HepG2 (cell line): ENCODE data around the gene RASA3. TPM values are rescaled to one million over a fixed set of nuclear protein-coding genes. Genes with fewer than 3 reads are reported as not detected.

Experiments
- ARNT ChIP-seq: fragments of 450-650 bp; IDR thresholded peaks from 2 replicates; pipeline ENCODE4 v1.6.1; 2017
- ATM ChIP-seq: fragments of 450-650 bp; IDR thresholded peaks from 2 replicates; pipeline ENCODE4 v1.7.1; 2017; ENCODE audit warnings: mild to moderate bottlenecking, borderline replicate concordance
- CSRNP2 ChIP-seq: sonication (generic); formaldehyde crosslinking; conservative IDR thresholded peaks from 2 replicates; pipeline ENCODE4 v1.8.0; 2022; ENCODE audit warnings: low read depth, missing genetic modification reagents
- ERF ChIP-seq: IDR thresholded peaks from 2 replicates; pipeline ENCODE4 v1.6.1; 2018; ENCODE audit warnings: missing biosample characterization, missing genetic modification reagents
- MEIS2 ChIP-seq: sonication (generic); formaldehyde crosslinking; IDR thresholded peaks from 2 replicates; pipeline ENCODE4 v1.9.0; 2021; ENCODE audit warnings: mild to moderate bottlenecking, missing genetic modification reagents
- MXD3 ChIP-seq: IDR thresholded peaks from 2 replicates; pipeline ENCODE4 v1.6.1; 2016; ENCODE audit warnings: mild to moderate bottlenecking, missing biosample characterization, missing genetic modification reagents
- MXD4 ChIP-seq: IDR thresholded peaks from 2 replicates; pipeline ENCODE4 v1.6.1; 2016; ENCODE audit warnings: mild to moderate bottlenecking, missing biosample characterization, missing genetic modification reagents
- NBN ChIP-seq: fragments of 450-650 bp; conservative IDR thresholded peaks from 2 replicates; pipeline ENCODE4 v1.6.1; 2017
- NKX3-1 ChIP-seq: sonication (generic); formaldehyde crosslinking; IDR thresholded peaks from 2 replicates; pipeline ENCODE4 v1.5.0; 2020; ENCODE audit warnings: missing genetic modification reagents
- NONO ChIP-seq, 2 experiments: fragments of 450-650 bp in 1 of 2; sonication (generic) in 1 of 2; formaldehyde crosslinking in 1 of 2; IDR thresholded peaks in 1 of 2; conservative IDR thresholded peaks in 1 of 2; 2 replicates each; pipeline versions ENCODE4 v1.6.1 to v1.8.0; 2017 to 2022; ENCODE audit warnings: mild to moderate bottlenecking in 1 of 2, missing genetic modification reagents in 1 of 2, moderate library complexity in 1 of 2
- RAD51 ChIP-seq: fragments of 450-650 bp; IDR thresholded peaks from 2 replicates; pipeline ENCODE4 v1.6.1; 2016; ENCODE audit warnings: borderline replicate concordance
- SIN3A ChIP-seq: IDR thresholded peaks from 2 replicates; pipeline ENCODE4 v1.6.1; 2011; ENCODE audit warnings: low read depth, mild to moderate bottlenecking, control low read depth, low read length, borderline replicate concordance
- SOX5 ChIP-seq: IDR thresholded peaks from 2 replicates; pipeline ENCODE4 v1.6.1; 2016; ENCODE audit warnings: borderline replicate concordance
- STAT6 ChIP-seq: sonication (generic); formaldehyde crosslinking; IDR thresholded peaks from 2 replicates; pipeline ENCODE4 v1.4.0; 2020; ENCODE audit warnings: missing genetic modification reagents, mild to moderate bottlenecking, borderline replicate concordance
- TRIM24 ChIP-seq: sonication (generic); formaldehyde crosslinking; IDR thresholded peaks from 2 replicates; pipeline ENCODE4 v1.8.0; 2022; ENCODE audit warnings: mild to moderate bottlenecking, missing genetic modification reagents
- ZNF264 ChIP-seq: sonication (generic); formaldehyde crosslinking; IDR thresholded peaks from 2 replicates; pipeline ENCODE4 v1.4.0; 2020; ENCODE audit warnings: missing genetic modification reagents
- ZNF460 ChIP-seq: sonication (generic); formaldehyde crosslinking; IDR thresholded peaks from 2 replicates; pipeline ENCODE4 v1.5.1; 2020; ENCODE audit warnings: missing genetic modification reagents, mild to moderate bottlenecking, borderline replicate concordance
- ZNF503 ChIP-seq: sonication (generic); formaldehyde crosslinking; IDR thresholded peaks from 2 replicates; pipeline ENCODE4 v1.4.0; 2020; ENCODE audit warnings: missing genetic modification reagents
- ZNF546 ChIP-seq: sonication (generic); formaldehyde crosslinking; conservative IDR thresholded peaks from 2 replicates; pipeline ENCODE4 v1.8.1; 2023; ENCODE audit warnings: mild to moderate bottlenecking, missing genetic modification reagents
- ZNF574 ChIP-seq: sonication (generic); formaldehyde crosslinking; IDR thresholded peaks from 2 replicates; pipeline ENCODE4 v1.4.0; 2020; ENCODE audit warnings: missing genetic modification reagents
- ZNF883 ChIP-seq: sonication (generic); formaldehyde crosslinking; IDR thresholded peaks from 2 replicates; pipeline ENCODE4 v1.5.1; 2020; ENCODE audit warnings: mild to moderate bottlenecking, missing genetic modification reagents; ENCODE audit errors: not compliant biosample characterization
- polyA plus RNA-seq, 8 experiments: library from polyadenylated mRNA; depleted of rRNA in 3 of 8; stranded (reverse) in 7 of 8; unstranded in 1 of 8; fragments of >200 nt; fragmentation: Illumina TruSeq in 4 of 8; extraction: Trizol in 4 of 8; gene quantifications; 2 replicates each; pipeline versions ENCODE4 v1.2.1 to v1.2.3, GENCODE V29; 2011 to 2016; ENCODE audit warnings: low read depth in 4 of 8, missing spikeins in 1 of 8, mixed read lengths in 1 of 8; ENCODE audit not compliant: insufficient read depth in 1 of 8
- total RNA-seq, 5 experiments: library from RNA; depleted of rRNA; stranded (reverse); fragments of >200 nt; fragmentation: Illumina TruSeq; extraction: Trizol; gene quantifications; 2 replicates each; pipeline ENCODE4 v1.2.3, GENCODE V29; 2016; ENCODE audit warnings: low read depth in 1 of 5

RASA3 gene
- total and polyA plus RNA-seq, 2 of the 13 experiments (the other 11 are each of a cell fraction or from before 2014, with no cell fraction given): 0.05 TPM; not detected in 1

GRCh38 chr13:114161644-114162532 lies 29.5 kb upstream of the RASA3 start (continued):
- TF ChIP-seq MEIS2 (CRISPR knock-in tag) (no peak), ZNF546 (CRISPR knock-in tag) (no peak), ZNF503 (no peak), MXD3 (CRISPR knock-in tag) (no peak), NONO (IDR thresholded peaks at IDR 0.05) (no peak), NONO (CRISPR knock-in tag; conservative IDR thresholded peaks at IDR 0.05) (0 out of 2 replicates have a peak, but pooled peaks have one; percentile 24), RAD51 (no peak), TRIM24 (no peak), ZNF883 (no peak), NKX3-1 (CRISPR knock-in tag) (no peak), NBN (no peak), ARNT (no peak), MXD4 (no peak), SOX5 (CRISPR knock-in tag) (no peak), ERF (CRISPR knock-in tag) (no peak), ZNF460 (no peak), ATM (no peak), CSRNP2 (no peak), ZNF574 (CRISPR knock-in tag) (no peak), SIN3A (no peak), ZNF264 (CRISPR knock-in tag) (no peak), STAT6 (CRISPR knock-in tag) (no peak)
